ENCODE results near the gene COMMD1. TPM values are rescaled to one million over a fixed set of nuclear protein-coding genes. Genes with fewer than 3 reads are reported as not detected.
A peak's percentile ranks its signal among the peaks of the same experiment; 100 is the strongest.
"Not testable (repeated sequence)": the region's sequence is repeated elsewhere in the genome, so short reads cannot be mapped to it uniquely, and the experiment has no call there.

COMMD1 gene
- polyA plus RNA-seq, 4 donors, result 29.1 to 45.4 (median 37.5) TPM

- H3K27ac ChIP-seq (ENCODE audit: low read depth in 1 of 3, low read length in 2 of 3); FAIRE-seq: not testable (repeated sequence)
Observed at GRCh38 chr2:62004428-62004827, 99.0 kb downstream of the COMMD1 start.

DNA sequence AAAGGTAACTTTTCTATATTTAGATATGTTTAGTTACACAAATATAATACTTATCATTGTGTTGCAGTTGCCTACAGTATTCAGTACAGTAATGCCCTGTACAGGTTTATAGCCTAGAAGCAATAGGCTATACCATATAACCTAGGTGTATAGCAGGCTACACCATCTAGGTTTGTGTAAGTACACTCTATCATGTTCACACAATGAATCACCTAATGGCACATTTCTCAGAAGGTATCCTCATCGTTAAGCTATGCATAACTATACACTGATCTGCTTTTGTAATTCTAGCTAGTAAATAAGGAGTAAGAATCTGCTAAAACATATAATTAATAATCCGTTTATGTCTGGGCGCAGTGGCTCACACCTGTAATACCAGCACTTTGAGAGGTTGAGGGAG lies 102.1 kb downstream of the COMMD1 start:
- Histone ChIP-seq H3K4me1 (ENCODE audit: control insufficient read depth in 3 of 3, insufficient read depth in 2 of 3, low read depth in 1 of 3, low read length in 2 of 3) (no peaks in the 10 kb centered on the region), H3K9me3 (ENCODE audit: control insufficient read depth in 2 of 2, insufficient read depth in 1 of 2, low read depth in 1 of 2, low read length in 1 of 2) (no peaks in the 10 kb centered on the region), H3K27me3 (ENCODE audit: control insufficient read depth in 3 of 3, insufficient read depth in 3 of 3, low read length in 3 of 3) (no peaks in the 10 kb centered on the region), H3K27ac (ENCODE audit: low read depth in 1 of 3, low read length in 2 of 3) (no peak overlapping the region), H3K36me3 (ENCODE audit: control insufficient read depth in 3 of 3, insufficient read depth in 2 of 3, low read depth in 1 of 3, low read length in 3 of 3) (peaks cover 0 to 4% (median 0%) of the 10 kb centered on the region in 3 donors), H3K4me3 (ENCODE audit: low read depth in 1 of 3, low read length in 3 of 3) (no peak overlapping the region)
- 95 to 97% (median 96%) methylated on average over 3 of the region's 3 CpGs for WGBS, 3 donors
- FAIRE-seq (no peak), DNase-seq (no peak)

More at GRCh38 chr2:62004428-62004827, 99.0 kb downstream of the COMMD1 start:
- H3K36me3 ChIP-seq (ENCODE audit: control insufficient read depth in 3 of 3, insufficient read depth in 2 of 3, low read depth in 1 of 3, low read length in 3 of 3); H3K4me1 ChIP-seq (ENCODE audit: control insufficient read depth in 3 of 3, insufficient read depth in 2 of 3, low read depth in 1 of 3, low read length in 2 of 3); H3K27me3 ChIP-seq (ENCODE audit: control insufficient read depth in 3 of 3, insufficient read depth in 3 of 3, low read length in 3 of 3); H3K4me3 ChIP-seq (ENCODE audit: low read depth in 1 of 3, low read length in 3 of 3); DNase-seq; H3K9me3 ChIP-seq (ENCODE audit: control insufficient read depth in 2 of 2, insufficient read depth in 1 of 2, low read depth in 1 of 2, low read length in 1 of 2): not testable (repeated sequence)
- 87 to 90% (median 87%) methylated on average over 5 of the region's 5 CpGs for WGBS, 3 donors

DNA sequence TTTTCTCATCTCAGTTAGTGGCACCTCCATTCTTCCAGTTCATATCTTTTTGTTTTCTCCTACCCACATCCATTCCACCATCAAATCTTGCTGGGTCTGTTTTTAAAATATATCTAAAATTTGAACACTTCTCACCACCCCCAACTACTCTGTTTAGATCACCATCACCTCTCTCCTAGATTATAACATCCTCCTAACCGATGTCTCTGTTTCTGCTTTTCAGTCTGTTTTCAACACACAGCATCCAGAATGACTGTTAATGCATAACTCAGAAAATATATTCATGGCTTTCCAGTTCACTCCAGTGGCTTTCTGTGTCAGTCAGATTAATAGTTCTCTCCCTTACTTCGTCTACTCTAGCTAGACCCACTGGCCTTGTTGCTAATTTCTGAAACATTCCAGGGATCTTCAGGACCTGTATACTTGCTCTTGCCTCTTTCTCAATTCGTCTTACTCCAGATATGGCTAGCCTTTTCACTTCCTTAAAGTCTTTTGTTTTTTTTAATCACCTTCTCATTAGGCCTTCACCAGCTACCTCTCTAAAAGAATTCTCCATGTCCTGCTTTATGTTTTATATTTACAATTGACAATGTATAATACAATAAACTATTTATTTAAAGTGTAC lies 105.3 kb downstream of the COMMD1 start:
- H3K4me3 ChIP-seq (ENCODE audit: low read depth in 1 of 3, low read length in 3 of 3), result no peak overlapping the region
- H3K27me3 ChIP-seq (ENCODE audit: control insufficient read depth in 3 of 3, insufficient read depth in 3 of 3, low read length in 3 of 3), result no peaks in the 10 kb centered on the region
- FAIRE-seq, result no peak
- no peaks in the 10 kb centered on the region for H3K9me3 ChIP-seq (ENCODE audit: control insufficient read depth in 2 of 2, insufficient read depth in 1 of 2, low read depth in 1 of 2, low read length in 1 of 2)
- peaks cover 0 to 2% (median 0%) of the 10 kb centered on the region in 3 donors for H3K36me3 ChIP-seq (ENCODE audit: control insufficient read depth in 3 of 3, insufficient read depth in 2 of 3, low read depth in 1 of 3, low read length in 3 of 3)
- WGBS, 3 donors, result 71 to 76% (median 72%) methylated on average over 3 of the region's 3 CpGs
- H3K4me1 ChIP-seq (ENCODE audit: control insufficient read depth in 3 of 3, insufficient read depth in 2 of 3, low read depth in 1 of 3, low read length in 2 of 3), result peaks cover 0 to 3% (median 0%) of the 10 kb centered on the region in 3 donors
- no peak for DNase-seq
- no peak overlapping the region for H3K27ac ChIP-seq (ENCODE audit: low read depth in 1 of 3, low read length in 2 of 3)

DNA sequence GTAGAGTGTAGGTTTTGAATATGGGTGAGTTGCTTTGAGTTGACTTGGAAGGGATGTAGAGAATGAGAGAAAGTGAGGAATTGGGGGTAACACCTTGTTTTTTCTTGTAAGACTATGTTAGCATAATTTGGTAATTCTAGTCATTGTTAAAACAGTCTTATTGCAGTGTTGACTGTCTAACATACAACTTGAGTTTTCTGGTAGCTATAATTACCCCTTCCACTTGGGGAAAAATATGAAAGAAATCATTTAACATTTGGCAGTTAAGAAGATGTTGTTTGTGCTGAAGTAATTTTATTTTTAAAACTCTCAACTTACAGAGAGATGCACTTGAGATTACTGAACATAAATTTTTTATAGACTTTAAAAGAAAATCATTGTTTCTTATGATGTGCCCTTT lies 108.2 kb downstream of the COMMD1 start:
- no peak overlapping the region for H3K4me3 ChIP-seq (ENCODE audit: low read depth in 1 of 3, low read length in 3 of 3)
- DNase-seq, result no peak
- no peaks in the 10 kb centered on the region for H3K27me3 ChIP-seq (ENCODE audit: control insufficient read depth in 3 of 3, insufficient read depth in 3 of 3, low read length in 3 of 3)
- peaks cover 0 to 7% (median 0%) of the 10 kb centered on the region in 3 donors for H3K4me1 ChIP-seq (ENCODE audit: control insufficient read depth in 3 of 3, insufficient read depth in 2 of 3, low read depth in 1 of 3, low read length in 2 of 3)
- H3K9me3 ChIP-seq (ENCODE audit: control insufficient read depth in 2 of 2, insufficient read depth in 1 of 2, low read depth in 1 of 2, low read length in 1 of 2), result no peaks in the 10 kb centered on the region
- FAIRE-seq, result no peak
- no peak overlapping the region for H3K27ac ChIP-seq (ENCODE audit: low read depth in 1 of 3, low read length in 2 of 3)
- peaks cover 0 to 2% (median 0%) of the 10 kb centered on the region in 3 donors for H3K36me3 ChIP-seq (ENCODE audit: control insufficient read depth in 3 of 3, insufficient read depth in 2 of 3, low read depth in 1 of 3, low read length in 3 of 3)

DNA sequence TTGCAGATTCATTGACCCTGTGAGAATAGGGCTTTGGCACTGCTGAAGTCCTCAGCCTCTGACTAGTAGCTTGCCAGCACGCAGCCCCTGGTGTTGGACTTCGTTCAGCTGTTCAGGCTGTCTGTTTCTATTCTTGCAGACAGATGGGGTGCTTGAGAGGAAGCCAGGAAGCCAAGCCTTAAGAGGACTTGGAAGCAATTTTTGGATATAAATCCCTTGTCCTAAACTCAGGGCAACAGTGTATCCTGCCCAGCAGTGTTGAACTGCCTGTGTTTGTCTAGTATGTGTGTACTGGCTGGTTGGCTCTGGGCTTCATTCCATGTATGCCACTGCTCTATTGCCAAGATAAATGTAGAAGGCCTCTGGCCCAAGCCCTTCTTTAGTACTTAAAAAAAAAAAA lies 108.6 kb downstream of the COMMD1 start:
- H3K4me3 ChIP-seq (ENCODE audit: low read depth in 1 of 3, low read length in 3 of 3), result no peak overlapping the region
- peak; percentile 78 to 86 for DNase-seq

GRCh38 chr2:62016957-62017356 lies 111.5 kb downstream of the COMMD1 start:
- FAIRE-seq, result peak; percentile 71
- Histone ChIP-seq H3K4me1 (ENCODE audit: control insufficient read depth in 3 of 3, insufficient read depth in 2 of 3, low read depth in 1 of 3, low read length in 2 of 3) (peaks cover 0 to 7% (median 0%) of the 10 kb centered on the region in 3 donors), H3K9me3 (ENCODE audit: control insufficient read depth in 2 of 2, insufficient read depth in 1 of 2, low read depth in 1 of 2, low read length in 1 of 2) (no peaks in the 10 kb centered on the region), H3K27me3 (ENCODE audit: control insufficient read depth in 3 of 3, insufficient read depth in 3 of 3, low read length in 3 of 3) (no peaks in the 10 kb centered on the region), H3K4me3 (ENCODE audit: low read depth in 1 of 3, low read length in 3 of 3) (no peak overlapping the region), H3K27ac (ENCODE audit: low read depth in 1 of 3, low read length in 2 of 3) (no peak overlapping the region), H3K36me3 (ENCODE audit: control insufficient read depth in 3 of 3, insufficient read depth in 2 of 3, low read depth in 1 of 3, low read length in 3 of 3) (peaks cover 0 to 2% (median 0%) of the 10 kb centered on the region in 3 donors)
- WGBS, 3 donors, result 12 to 73% (median 42%) methylated on average over 1 of the region's 1 CpG
- DNase-seq, result peak; percentile 8 to 83

More for the DNA sequence above, 108.6 kb downstream of the COMMD1 start:
- Histone ChIP-seq H3K27ac (ENCODE audit: low read depth in 1 of 3, low read length in 2 of 3) (peak overlapping the region in 1 of 3 donors; percentile 60), H3K27me3 (ENCODE audit: control insufficient read depth in 3 of 3, insufficient read depth in 3 of 3, low read length in 3 of 3) (no peaks in the 10 kb centered on the region), H3K9me3 (ENCODE audit: control insufficient read depth in 2 of 2, insufficient read depth in 1 of 2, low read depth in 1 of 2, low read length in 1 of 2) (no peaks in the 10 kb centered on the region), H3K4me1 (ENCODE audit: control insufficient read depth in 3 of 3, insufficient read depth in 2 of 3, low read depth in 1 of 3, low read length in 2 of 3) (peaks cover 0 to 7% (median 0%) of the 10 kb centered on the region in 3 donors), H3K36me3 (ENCODE audit: control insufficient read depth in 3 of 3, insufficient read depth in 2 of 3, low read depth in 1 of 3, low read length in 3 of 3) (peaks cover 0 to 2% (median 0%) of the 10 kb centered on the region in 3 donors)
- WGBS, 3 donors, result 11 to 31% (median 15%) methylated on average over 2 of the region's 2 CpGs
- FAIRE-seq, result no peak

DNA sequence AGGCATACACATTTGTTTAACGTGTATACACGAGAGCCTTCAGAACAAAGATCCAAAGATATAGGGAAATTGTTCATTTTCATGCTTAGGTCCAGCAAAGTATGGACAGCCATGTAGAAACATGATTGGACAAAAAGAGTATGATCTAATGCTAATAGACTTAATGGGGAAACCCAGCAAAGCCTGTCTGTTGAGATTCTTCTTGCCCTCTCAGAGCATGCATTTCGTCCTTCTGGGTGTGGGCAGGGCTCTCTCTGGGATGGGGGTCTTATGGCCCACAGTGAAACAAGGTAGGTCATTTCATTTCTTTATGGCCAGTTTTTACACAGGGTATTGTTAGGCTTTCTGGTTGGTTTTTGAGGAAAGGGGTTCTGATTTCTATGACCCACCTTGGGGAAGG lies 124.4 kb downstream of the COMMD1 start:
- FAIRE-seq, result no peak
- Histone ChIP-seq H3K27ac (ENCODE audit: low read depth in 1 of 3, low read length in 2 of 3) (no peak overlapping the region), H3K36me3 (ENCODE audit: control insufficient read depth in 3 of 3, insufficient read depth in 2 of 3, low read depth in 1 of 3, low read length in 3 of 3) (no peaks in the 10 kb centered on the region), H3K4me1 (ENCODE audit: control insufficient read depth in 3 of 3, insufficient read depth in 2 of 3, low read depth in 1 of 3, low read length in 2 of 3) (no peaks in the 10 kb centered on the region), H3K27me3 (ENCODE audit: control insufficient read depth in 3 of 3, insufficient read depth in 3 of 3, low read length in 3 of 3) (no peaks in the 10 kb centered on the region), H3K9me3 (ENCODE audit: control insufficient read depth in 2 of 2, insufficient read depth in 1 of 2, low read depth in 1 of 2, low read length in 1 of 2) (no peaks in the 10 kb centered on the region), H3K4me3 (ENCODE audit: low read depth in 1 of 3, low read length in 3 of 3) (no peak overlapping the region)
- no peak for DNase-seq
- 92 to 95% (median 93%) methylated on average over 3 of the region's 3 CpGs for WGBS, 3 donors

DNA sequence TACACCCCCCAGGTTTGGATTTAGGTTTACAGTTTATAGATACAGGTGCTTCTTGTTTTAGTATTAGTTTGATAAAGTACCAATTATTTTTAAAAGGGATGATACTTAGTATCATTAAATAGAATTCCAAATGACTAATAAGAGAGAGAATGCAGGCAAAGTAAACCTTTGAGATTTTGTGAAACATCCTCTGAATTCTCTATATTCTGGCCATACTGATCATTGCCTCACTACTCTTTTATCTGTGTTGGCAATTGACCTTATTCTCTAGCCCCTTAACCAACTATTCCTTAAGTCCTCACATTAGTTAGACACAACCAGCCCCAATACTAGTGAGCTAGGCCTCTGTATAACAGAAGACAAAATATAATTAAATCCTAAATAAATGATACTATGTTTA lies 125.4 kb downstream of the COMMD1 start:
- no peak overlapping the region for H3K27ac ChIP-seq (ENCODE audit: low read depth in 1 of 3, low read length in 2 of 3)
- no peaks in the 10 kb centered on the region for H3K27me3 ChIP-seq (ENCODE audit: control insufficient read depth in 3 of 3, insufficient read depth in 3 of 3, low read length in 3 of 3)
- no peaks in the 10 kb centered on the region for H3K9me3 ChIP-seq (ENCODE audit: control insufficient read depth in 2 of 2, insufficient read depth in 1 of 2, low read depth in 1 of 2, low read length in 1 of 2)
- no peaks in the 10 kb centered on the region for H3K4me1 ChIP-seq (ENCODE audit: control insufficient read depth in 3 of 3, insufficient read depth in 2 of 3, low read depth in 1 of 3, low read length in 2 of 3)
- no peak overlapping the region for H3K4me3 ChIP-seq (ENCODE audit: low read depth in 1 of 3, low read length in 3 of 3)
- no peaks in the 10 kb centered on the region for H3K36me3 ChIP-seq (ENCODE audit: control insufficient read depth in 3 of 3, insufficient read depth in 2 of 3, low read depth in 1 of 3, low read length in 3 of 3)
- no peak for FAIRE-seq
- no peak for DNase-seq

- no peaks in the 10 kb centered on the region for H3K36me3 ChIP-seq (ENCODE audit: control insufficient read depth in 3 of 3, insufficient read depth in 2 of 3, low read depth in 1 of 3, low read length in 3 of 3)
- no peak overlapping the region for H3K4me3 ChIP-seq (ENCODE audit: low read depth in 1 of 3, low read length in 3 of 3)
- H3K27ac ChIP-seq (ENCODE audit: low read depth in 1 of 3, low read length in 2 of 3), result no peak overlapping the region
- no peaks in the 10 kb centered on the region for H3K9me3 ChIP-seq (ENCODE audit: control insufficient read depth in 2 of 2, insufficient read depth in 1 of 2, low read depth in 1 of 2, low read length in 1 of 2)
- H3K4me1 ChIP-seq (ENCODE audit: control insufficient read depth in 3 of 3, insufficient read depth in 2 of 3, low read depth in 1 of 3, low read length in 2 of 3), result no peaks in the 10 kb centered on the region
- WGBS, 3 donors, result 90 to 96% (median 95%) methylated on average over 5 of the region's 5 CpGs
- no peak for FAIRE-seq
- no peak for DNase-seq
- H3K27me3 ChIP-seq (ENCODE audit: control insufficient read depth in 3 of 3, insufficient read depth in 3 of 3, low read length in 3 of 3), result no peaks in the 10 kb centered on the region
Observed at GRCh38 chr2:62032096-62032495, 126.6 kb downstream of the COMMD1 start.
